Astrocyte of the spinal cord (primary cell): ENCODE results near the gene DDX25.

Source experiments
- DNase-seq: peaks from one replicate; pipeline ENCODE4 v3.0.0; 2011; ENCODE audit warnings: low read depth, low spot score
- H3K4me3 ChIP-seq: 2 replicates; pipeline ENCODE4 v1.5.1; 2011; ENCODE audit warnings: low read depth, mild to moderate bottlenecking, low read length, moderate library complexity
- in situ Hi-C: cut with HindIII; loops from 2 replicates; pipeline ENCODE4 v1.10.0; 2017; ENCODE audit warnings: low sequenced_read_pairs
- TF ChIP-seq, protein P1 (sequence below): IDR thresholded peaks from 2 replicates; pipeline ENCODE4 v1.5.1; 2012; ENCODE audit warnings: low read depth, mild to moderate bottlenecking, low read length, inconsistent platforms

The DDX25 gene

DNA sequence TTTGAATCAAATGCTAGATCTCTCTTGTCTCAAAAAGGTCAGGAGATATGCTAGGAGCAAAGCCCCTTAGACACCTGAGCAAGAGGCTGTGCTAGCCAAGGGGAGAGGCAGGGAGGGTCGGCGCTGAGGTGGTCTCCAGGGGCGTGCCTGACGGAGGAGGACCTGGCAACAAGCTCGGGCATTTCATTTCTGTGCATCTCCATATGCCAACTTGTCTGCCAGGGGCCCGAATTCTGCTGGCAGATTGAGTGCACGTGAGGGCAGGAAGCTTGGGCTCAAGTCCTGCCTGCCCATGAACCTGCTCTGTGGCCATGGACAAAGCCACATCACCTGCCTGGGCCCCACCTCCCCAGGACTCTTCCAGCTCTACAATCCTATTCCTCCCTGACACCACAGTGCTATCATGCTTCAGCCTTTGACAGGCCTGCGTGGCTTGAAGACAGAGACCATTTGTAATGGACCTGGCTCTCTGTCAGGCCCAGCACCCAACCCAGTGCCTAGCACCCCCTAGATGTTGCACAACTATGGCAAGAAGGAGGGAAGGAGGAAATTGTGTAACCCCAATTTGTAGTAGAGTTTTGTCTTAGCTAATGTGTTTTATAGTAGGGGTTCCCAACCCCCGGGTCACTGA is 25.3 kb downstream of the DDX25 start:
- in situ Hi-C loops, result loop anchor here (25.0 kb wide), 1 partner anchor 258 kb away; no protein-coding TSS in a partner anchor

GRCh38 chr11:125930076-125930450 is 25.8 kb downstream of the DDX25 start:
- TF ChIP-seq, protein P1, sequence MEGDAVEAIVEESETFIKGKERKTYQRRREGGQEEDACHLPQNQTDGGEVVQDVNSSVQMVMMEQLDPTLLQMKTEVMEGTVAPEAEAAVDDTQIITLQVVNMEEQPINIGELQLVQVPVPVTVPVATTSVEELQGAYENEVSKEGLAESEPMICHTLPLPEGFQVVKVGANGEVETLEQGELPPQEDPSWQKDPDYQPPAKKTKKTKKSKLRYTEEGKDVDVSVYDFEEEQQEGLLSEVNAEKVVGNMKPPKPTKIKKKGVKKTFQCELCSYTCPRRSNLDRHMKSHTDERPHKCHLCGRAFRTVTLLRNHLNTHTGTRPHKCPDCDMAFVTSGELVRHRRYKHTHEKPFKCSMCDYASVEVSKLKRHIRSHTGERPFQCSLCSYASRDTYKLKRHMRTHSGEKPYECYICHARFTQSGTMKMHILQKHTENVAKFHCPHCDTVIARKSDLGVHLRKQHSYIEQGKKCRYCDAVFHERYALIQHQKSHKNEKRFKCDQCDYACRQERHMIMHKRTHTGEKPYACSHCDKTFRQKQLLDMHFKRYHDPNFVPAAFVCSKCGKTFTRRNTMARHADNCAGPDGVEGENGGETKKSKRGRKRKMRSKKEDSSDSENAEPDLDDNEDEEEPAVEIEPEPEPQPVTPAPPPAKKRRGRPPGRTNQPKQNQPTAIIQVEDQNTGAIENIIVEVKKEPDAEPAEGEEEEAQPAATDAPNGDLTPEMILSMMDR, result no peak
- no peak overlapping the region for H3K4me3 ChIP-seq
- in situ Hi-C loops, result loop anchor here (25.0 kb wide), 1 partner anchor 257 kb away; no protein-coding TSS in a partner anchor
- no peak for DNase-seq

More for the DNA sequence above, 25.3 kb downstream of the DDX25 start:
- TF ChIP-seq, protein P1, result no peak
- no peak for DNase-seq
- no peak overlapping the region for H3K4me3 ChIP-seq

DNA sequence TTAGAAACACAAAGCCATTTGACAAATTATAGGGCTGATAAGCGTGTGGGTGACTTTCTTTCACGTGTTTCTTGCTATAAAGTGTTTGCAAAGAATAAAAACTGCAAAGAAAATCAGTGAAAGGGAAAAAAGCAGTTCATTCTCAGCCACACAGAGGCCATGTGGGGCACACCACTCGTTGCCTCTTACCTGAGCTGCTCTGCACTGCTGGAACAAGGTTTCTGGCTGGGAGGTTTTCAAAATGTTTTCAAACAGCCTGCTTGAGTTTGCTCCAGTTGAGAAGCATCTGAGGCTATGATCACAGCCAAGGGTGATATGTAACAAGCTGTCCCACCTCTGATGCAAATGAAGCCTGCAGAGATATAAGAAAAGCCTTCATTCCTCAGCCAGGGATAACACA is 26.8 kb downstream of the DDX25 start:
- TF ChIP-seq, protein P1, result no peak
- H3K4me3 ChIP-seq, result no peak overlapping the region
- in situ Hi-C loops, result loop anchor here (25.0 kb wide), 1 partner anchor 256 kb away; no protein-coding TSS in a partner anchor

DNA sequence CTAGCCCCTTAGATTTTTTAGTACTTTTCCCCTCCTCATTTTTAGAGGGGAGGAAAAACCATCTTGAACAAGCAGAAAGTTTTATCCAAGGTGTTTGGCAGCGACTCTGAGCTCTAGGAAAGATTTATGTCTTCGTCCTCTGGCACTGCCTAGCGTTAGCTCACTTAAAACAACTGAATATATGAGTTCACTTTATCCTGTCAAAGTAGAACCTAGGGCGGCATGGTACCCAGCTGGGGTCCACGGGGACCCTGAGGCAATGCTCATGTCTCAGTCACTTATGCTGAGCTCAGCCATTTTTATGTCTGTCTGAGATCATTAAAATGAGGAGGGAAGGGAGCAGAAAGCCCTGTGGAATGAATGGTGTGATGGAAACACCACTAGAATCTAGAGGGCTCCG is 27.4 kb downstream of the DDX25 start:
- DNase-seq, result no peak
- in situ Hi-C loops, result loop anchor here (25.0 kb wide), 1 partner anchor 256 kb away; no protein-coding TSS in a partner anchor
- TF ChIP-seq, protein P1, result no peak
- no peak overlapping the region for H3K4me3 ChIP-seq

More for the DNA sequence above, 26.8 kb downstream of the DDX25 start:
- no peak for DNase-seq

DNA sequence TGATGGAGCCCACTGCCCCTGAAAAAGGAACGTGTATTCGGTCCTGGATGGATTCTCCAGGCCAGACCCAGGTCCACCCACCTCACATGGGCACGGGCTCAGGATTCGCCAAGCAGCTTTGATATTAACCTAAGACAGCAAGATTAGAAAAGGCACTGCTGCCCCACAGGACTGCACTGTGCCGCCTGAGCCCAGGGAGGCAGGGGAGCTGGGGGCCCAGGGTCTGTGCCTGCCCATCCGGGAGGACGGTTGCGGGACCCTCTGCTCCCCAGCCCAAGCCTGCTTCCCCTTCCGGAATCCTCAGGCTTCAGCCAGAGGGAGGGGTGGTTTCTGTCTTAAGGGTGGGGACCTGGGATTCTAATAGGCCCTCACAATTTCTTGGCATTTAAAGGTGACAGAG is 28.0 kb downstream of the DDX25 start:
- in situ Hi-C loops, result loop anchor here (25.0 kb wide), 1 partner anchor 255 kb away; no protein-coding TSS in a partner anchor
- no peak overlapping the region for H3K4me3 ChIP-seq
- TF ChIP-seq, protein P1, result no peak
- DNase-seq, result no peak

DNA sequence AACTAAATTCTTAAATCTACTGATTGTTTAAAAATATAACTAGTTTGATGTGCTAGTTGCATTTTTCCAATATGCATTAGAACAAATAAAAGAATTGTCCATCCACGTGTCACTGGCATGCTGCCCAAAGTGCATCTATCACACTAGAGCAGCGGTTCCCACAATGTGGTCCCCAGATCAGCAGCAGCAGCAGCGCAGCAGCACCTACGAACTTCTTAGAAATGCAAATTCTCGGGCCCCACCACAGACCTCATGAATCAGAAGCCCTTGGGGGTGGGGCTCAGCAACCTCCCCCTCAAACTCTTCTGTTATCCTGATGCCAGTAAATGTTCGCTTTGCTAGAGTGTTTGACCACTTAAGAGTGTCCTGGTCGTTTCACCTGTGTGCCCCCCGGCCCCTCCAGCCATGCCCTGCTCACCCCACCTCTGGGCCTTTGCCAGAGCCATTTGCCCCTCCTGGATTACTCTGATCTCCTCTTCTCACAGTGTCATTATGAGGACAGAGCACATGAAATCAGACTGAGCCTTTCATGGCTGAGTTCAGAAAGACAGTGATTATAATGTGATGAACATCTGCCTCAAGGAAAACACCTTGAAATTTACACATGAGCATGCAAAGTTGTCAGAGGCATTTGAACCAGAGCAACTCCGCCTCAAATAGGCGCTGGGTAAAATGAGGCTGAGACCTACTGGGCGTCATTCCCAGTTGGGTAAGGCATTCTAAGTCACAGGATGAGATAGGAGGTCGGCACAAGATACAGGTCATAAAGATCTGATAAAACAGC is 28.9 kb downstream of the DDX25 start:
- no peak for DNase-seq

More for the DNA sequence above, 28.9 kb downstream of the DDX25 start:
- TF ChIP-seq, protein P1, result no peak
- in situ Hi-C loops, result loop anchor here (25.0 kb wide), 1 partner anchor 254 kb away; no protein-coding TSS in a partner anchor
- H3K4me3 ChIP-seq, result no peak overlapping the region
